ENCODE data around the gene C20orf141. TPM values are rescaled to one million over a fixed set of nuclear protein-coding genes. Genes with fewer than 3 reads are reported as not detected.

Gene C20orf141
- total RNA-seq, 6 experiments from 2014 or later, result not detected

- no peak for DNase-seq
- H3K4me1 Mint-ChIP-seq (ENCODE audit: low read depth), result peaks cover 43% of the 10 kb centered on the region
- TF ChIP-seq CTCF (IDR thresholded peaks at IDR 0.05), result no peak
- H3K36me3 Mint-ChIP-seq (ENCODE audit: low read depth), result no peaks in the 10 kb centered on the region
- H3K27me3 Mint-ChIP-seq (ENCODE audit: insufficient read depth), result peaks cover 9% of the 10 kb centered on the region
- peak within 1 kb of the TSS; percentile 82 for H3K27ac Mint-ChIP-seq
- no peak within 1 kb of the TSS; the same call in 1 of the 2 replicates for H3K4me3 Mint-ChIP-seq
- H3K9me3 Mint-ChIP-seq, result peaks cover 22% of the 10 kb centered on the region
Measured at GRCh38 chr20:2816030-2816582, 1.3 kb downstream of the C20orf141 start, which contains the start of gene TMEM239. TSS of gene TMEM239 (plus strand) at chr20:2816364. CDS start at chr20:2816555, 191 bp downstream.

GRCh38 chr20:2816583-2817340, 2.0 kb downstream of the C20orf141 start:
- H3K36me3 Mint-ChIP-seq (ENCODE audit: low read depth), result no peaks in the 10 kb centered on the region
- no peak overlapping the region for H3K4me3 Mint-ChIP-seq
- no peak for DNase-seq
- no peak overlapping the region; the same call in 1 of the 2 replicates for H3K27ac Mint-ChIP-seq
- no peak for TF ChIP-seq CTCF (IDR thresholded peaks at IDR 0.05)
- H3K27me3 Mint-ChIP-seq (ENCODE audit: insufficient read depth), result peaks cover 9% of the 10 kb centered on the region
- H3K9me3 Mint-ChIP-seq, result peaks cover 15% of the 10 kb centered on the region
- peaks cover 43% of the 10 kb centered on the region for H3K4me1 Mint-ChIP-seq (ENCODE audit: low read depth)

GRCh38 chr20:2817341-2817726, 2.5 kb downstream of the C20orf141 start:
- Mint-ChIP-seq H3K9me3 (peaks cover 10% of the 10 kb centered on the region), H3K4me1 (ENCODE audit: low read depth) (peaks cover 43% of the 10 kb centered on the region), H3K36me3 (ENCODE audit: low read depth) (no peaks in the 10 kb centered on the region), H3K27ac (no peak overlapping the region), H3K4me3 (no peak overlapping the region), H3K27me3 (ENCODE audit: insufficient read depth) (peaks cover 9% of the 10 kb centered on the region)
- no peak for TF ChIP-seq CTCF (IDR thresholded peaks at IDR 0.05)
- no peak for DNase-seq

GRCh38 chr20:2817891-2818595, 3.3 kb downstream of the C20orf141 start:
- no peak overlapping the region for H3K4me3 Mint-ChIP-seq
- H3K27ac Mint-ChIP-seq, result no peak overlapping the region
- no peak for DNase-seq
- no peaks in the 10 kb centered on the region for H3K36me3 Mint-ChIP-seq (ENCODE audit: low read depth)
- peaks cover 43% of the 10 kb centered on the region for H3K4me1 Mint-ChIP-seq (ENCODE audit: low read depth)
- peaks cover 9% of the 10 kb centered on the region for H3K27me3 Mint-ChIP-seq (ENCODE audit: insufficient read depth)
- peaks cover 4% of the 10 kb centered on the region; the same call in 1 of the 2 replicates for H3K9me3 Mint-ChIP-seq
- no peak for TF ChIP-seq CTCF (IDR thresholded peaks at IDR 0.05)

- no peak for TF ChIP-seq CTCF (IDR thresholded peaks at IDR 0.05)
- Mint-ChIP-seq H3K4me3 (peak overlapping the region; percentile 31), H3K9me3 (no peaks in the 10 kb centered on the region), H3K36me3 (ENCODE audit: low read depth) (no peaks in the 10 kb centered on the region), H3K4me1 (ENCODE audit: low read depth) (peaks cover 24% of the 10 kb centered on the region), H3K27ac (peak overlapping the region; percentile 23), H3K27me3 (ENCODE audit: insufficient read depth) (peaks cover 6% of the 10 kb centered on the region)
- peak; percentile 29 for DNase-seq
Measured at GRCh38 chr20:2820084-2820895, 5.5 kb downstream of the C20orf141 start.
